Activated CD4-positive, alpha-beta T cell treated with anti-CD3 and anti-CD28 coated beads, Interleukin-2, amount 50 U/mL, for 1 hour (primary cell): ENCODE results near the gene NMNAT3.

ENCODE experiments used
- DNase-seq: peaks from one replicate; pipeline ENCODE4 v3.0.0-alpha.2; 2020

The NMNAT3 gene

DNA sequence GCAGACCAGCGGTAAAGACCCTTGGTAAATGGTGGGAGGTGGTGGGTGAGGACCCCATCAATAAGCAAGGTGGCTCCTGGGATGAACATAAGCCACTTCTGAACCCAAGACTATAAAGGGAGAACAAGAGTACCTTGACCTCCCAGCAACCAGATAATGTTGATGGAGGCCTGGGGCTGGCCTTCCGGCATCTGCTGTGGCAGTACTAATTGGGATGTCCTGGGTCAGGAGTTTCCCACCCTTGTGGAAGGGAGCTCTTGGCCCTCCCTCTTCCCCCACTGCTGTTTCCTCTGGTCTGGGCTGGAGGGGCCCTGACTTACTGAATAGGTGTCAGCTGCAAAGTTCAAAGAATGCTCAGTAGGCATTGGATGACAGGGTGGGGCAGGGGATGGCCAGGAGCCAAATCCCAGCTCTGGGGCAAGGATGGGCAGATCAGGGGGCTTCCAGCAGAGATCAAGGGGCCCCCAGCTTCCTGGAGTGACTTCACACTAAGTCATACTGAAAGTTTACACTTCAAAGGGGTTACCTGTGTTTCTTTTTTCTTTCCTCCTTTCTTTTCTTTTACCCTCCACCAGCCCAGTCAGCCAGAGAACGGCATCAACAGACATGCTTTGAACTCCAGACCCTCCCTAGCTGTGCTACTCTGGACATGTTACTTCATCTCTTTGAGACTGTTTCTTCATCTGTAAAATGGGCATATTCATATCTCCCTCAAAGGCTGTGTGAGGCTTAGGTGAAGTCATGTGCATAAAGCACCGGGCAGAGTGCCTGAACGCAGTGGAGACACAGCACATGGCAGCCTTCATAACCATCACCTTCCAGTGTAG is 139.8 kb downstream of the NMNAT3 start:
- no peak for DNase-seq

DNA sequence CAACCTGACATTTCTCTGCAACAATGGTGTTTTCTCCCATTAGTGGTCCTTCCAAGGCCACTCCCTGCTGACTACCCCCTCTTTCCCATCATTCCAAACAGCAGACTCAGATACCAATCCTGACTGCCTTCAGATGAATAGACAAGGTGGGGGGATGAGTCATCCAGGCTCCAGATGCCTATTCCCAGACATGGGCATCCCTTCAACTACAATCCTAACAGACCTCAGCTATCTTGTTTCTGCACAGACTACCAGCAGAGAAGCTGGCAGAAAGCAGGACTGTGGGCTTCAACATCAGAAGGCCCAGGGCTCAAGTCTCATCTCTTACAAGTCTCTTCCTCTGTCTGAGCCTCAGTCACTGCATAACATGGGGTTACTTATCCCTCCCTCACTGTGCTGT is 140.4 kb downstream of the NMNAT3 start:
- DNase-seq, result no peak

DNA sequence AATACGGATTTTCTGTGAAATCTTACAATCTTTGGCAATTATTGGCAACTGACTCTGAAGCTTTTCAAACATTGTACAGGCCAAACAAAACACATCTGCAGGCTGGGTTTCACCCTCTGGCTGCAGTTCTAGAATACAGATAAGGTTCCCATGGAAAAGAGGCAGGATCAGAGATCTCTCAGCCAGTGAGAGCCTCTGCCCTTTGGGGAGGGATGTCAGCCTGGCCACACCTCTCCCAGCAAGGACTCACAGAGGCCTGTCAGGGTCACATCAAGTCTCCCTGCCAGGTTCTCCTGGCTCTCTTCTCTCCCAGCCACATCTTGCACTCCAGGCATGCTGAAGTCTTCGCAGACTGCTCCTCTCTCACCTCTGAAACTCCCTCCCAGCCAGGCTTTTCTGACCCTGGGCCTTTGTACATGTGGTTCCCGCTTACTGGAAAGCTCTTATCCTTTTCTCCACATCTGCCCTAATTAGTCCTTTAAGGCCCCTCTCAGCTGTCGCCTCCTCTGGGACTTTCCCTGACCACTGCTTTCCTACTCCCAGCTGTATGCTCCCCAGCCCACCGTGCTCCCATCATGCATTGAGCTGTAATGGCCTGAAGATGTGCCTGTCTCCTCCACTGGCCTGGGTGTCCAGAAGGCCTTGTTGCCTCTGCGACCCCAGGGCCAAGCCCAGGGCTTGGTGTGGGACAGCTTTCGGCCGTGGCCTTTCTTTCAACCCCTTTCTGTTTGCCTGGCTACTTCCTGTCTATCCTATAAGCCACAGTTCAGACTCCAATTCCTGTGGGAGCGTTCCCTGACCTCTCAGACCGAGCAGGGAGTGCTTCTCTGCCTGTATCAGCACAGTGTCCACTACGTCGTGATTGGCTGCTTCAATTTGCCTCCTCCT is 142.5 kb downstream of the NMNAT3 start:
- DNase-seq, result no peak

GRCh38 chr3:139534455-139534812 is 143.3 kb downstream of the NMNAT3 start:
- no peak for DNase-seq

- no peak for DNase-seq
Measured at GRCh38 chr3:139533781-139534454, 143.9 kb downstream of the NMNAT3 start.

DNA sequence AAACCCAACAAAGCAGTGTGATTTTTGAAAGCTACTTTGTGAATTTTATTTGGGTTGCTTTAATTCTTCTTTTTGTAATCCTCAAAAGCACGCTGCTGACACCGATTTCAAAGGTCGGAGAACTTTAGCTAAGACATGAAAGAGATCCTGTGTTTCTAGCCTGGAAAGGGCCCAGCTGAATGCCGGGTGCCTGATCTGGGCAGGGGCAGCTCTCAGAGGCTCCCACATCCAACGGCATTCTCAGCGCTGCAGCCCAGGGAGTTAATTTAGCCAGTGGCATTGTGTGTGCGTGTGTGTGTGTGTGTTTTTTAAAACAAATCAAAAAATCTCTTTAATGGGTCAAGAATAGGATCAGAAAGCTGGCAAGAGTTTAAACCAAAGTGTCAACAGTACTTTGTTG is 144.8 kb downstream of the NMNAT3 start:
- DNase-seq, result no peak

DNA sequence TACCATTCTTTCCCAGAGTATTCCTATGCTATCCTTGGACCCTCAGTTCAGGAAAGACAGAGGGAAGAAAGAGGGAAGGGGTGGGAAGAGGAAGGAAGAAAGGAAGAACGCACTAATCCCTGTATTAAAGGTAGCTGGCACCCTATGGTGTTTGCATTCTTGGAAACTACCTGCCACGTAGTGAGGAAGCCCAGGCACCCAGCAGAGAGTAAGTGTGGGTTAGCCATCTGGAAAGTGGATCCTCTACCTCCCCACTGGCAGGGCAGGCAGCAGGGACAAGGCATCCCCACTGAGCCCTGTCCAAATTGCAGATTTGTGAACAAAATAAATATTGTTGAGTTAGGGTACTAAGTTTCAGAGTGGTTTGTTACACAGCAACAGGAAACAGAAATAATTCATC is 147.1 kb downstream of the NMNAT3 start:
- no peak for DNase-seq

DNA sequence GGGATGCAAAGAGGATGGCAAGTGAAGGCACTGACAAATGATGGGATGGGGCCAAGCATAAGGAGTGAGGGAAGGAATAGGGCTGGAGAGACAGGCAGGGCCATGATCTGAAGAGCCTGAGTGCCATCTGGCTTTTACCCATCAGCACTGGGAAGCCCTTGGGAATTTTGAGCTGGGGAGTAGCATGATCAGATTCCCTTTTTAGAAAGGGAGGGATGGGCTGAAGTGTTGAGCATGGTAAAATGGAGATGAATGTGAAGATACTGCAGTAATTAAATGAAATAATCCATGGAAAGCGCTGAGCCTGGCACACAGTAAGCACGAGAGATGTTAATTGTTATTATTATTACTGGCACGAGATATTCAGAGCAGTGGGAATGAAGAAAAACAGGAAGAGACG is 148.1 kb downstream of the NMNAT3 start:
- no peak for DNase-seq

GRCh38 chr3:139528924-139529323 is 148.8 kb downstream of the NMNAT3 start:
- no peak for DNase-seq

DNA sequence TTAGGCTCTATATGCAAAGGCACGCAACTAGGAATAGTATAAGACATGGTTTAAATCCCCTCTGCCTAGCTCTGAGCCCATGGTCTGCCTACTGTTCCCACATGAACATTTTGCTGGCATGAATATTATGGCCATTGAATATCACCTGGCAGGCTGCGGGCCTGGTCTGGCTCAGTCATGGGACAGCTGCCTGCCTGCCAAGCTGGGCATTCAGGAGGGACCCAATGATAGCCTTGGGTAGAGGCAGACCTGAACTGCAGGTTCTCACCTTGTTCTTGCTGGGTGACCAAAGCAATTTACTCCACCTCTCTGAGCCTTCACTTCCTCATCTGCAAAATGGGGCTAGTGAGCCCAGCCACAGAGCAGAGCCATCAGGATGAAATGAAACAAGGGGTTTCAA is 149.5 kb downstream of the NMNAT3 start:
- DNase-seq, result no peak

- DNase-seq, result no peak
Measured at GRCh38 chr3:139527265-139527664, 150.5 kb downstream of the NMNAT3 start.

DNA sequence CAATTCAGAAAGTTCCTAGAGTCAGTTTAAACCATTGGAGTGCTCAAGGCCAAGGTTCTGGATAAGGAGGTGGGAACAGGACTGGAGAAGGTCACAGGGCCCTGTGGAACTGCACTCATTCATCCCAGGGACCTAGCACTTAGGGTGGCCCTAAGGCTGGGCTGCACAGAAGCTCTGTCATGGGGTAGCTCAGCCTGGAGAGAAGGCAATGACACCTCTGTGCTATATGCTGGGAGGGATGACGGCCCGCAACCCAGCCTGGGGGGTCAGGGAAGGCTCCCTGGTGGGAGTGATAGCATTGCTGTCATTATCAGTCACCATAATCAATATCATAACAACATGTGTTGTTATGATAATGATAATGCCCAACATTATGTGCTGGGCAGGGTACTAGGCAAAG is 151.6 kb downstream of the NMNAT3 start:
- DNase-seq, result no peak

GRCh38 chr3:139524841-139525636 is 152.7 kb downstream of the NMNAT3 start:
- DNase-seq, result no peak

DNA sequence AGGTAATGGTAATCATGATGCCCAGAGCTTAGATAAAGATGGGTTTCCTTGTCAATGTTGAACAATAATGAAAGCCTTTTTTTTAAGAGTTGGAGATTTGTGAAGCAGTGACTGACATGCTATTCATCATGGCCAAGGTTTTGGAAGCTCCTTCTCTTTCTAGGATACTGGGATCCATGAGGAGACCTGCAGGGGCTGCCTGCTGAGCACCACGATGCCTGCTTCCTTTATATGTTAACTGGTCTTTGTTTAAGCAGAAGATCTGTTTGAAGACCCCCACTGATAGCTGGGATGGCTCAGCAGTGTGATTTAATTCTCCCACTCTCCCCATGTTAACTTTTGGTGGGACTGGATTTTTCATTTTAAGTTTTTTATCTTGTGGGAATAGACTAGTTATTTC is 154.1 kb downstream of the NMNAT3 start:
- DNase-seq, result no peak

DNA sequence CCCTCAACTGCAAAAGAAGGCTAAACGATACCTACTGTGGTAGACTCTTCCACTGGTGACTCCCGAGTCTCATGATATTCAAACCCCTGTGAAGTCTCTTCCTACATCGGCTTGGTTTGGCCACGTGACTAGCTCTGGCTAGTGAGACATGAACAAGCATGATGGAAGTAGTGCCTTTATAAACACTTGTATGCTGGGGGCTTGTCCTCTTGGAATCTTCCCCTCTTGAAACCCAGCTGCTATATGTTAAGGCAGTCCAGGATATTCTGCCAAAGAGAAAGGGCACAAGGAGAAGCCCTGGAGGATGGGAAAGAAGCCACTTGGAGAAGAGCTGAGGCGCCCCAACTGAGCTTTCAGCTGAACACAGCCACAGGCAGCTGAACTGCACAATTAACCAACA is 154.6 kb downstream of the NMNAT3 start:
- no peak for DNase-seq

DNA sequence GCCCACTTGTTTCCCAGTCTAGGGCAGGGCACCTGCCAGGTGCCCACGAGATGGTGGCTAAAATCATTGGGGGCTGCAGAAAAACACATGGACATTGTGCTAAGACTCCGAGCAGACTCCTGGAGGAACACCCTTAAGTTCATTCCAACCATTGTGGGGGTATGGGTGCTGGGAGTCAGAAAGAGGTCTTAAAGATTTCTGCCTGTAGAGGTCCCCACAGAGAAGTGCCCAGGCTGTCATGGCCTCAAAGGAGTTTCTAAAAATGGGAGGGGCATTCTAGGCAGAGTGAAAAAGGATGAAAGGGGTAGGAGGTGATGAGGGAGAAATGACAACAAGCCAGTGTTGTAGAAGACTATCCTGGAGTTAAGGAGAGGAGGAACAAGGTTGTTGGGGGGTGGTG is 155.4 kb downstream of the NMNAT3 start:
- no peak for DNase-seq

DNA sequence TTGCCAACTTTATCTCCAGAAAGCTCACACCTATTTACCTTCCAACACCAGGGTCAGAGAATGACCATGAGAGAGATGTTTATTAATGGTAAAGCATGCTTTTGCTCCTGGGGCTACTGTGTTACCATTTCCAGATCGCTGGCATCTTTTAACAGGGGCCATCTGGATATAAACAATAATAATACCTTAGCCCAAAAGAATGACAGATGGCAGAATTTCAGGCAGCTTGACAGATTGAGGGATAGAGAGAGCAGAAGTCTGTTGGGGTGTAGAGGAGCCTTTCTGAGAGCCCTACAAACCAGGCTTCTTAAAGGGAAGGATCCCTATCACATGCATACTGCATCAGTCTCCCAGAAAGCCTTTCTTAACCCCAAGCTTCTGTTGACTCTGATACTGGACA is 156.0 kb downstream of the NMNAT3 start:
- no peak for DNase-seq

- no peak for DNase-seq
Measured at GRCh38 chr3:139521144-139521543, 156.6 kb downstream of the NMNAT3 start.

GRCh38 chr3:139519998-139520737 is 157.6 kb downstream of the NMNAT3 start:
- no peak for DNase-seq

- DNase-seq, result no peak
Measured at GRCh38 chr3:139518926-139519842, 158.6 kb downstream of the NMNAT3 start.

DNA sequence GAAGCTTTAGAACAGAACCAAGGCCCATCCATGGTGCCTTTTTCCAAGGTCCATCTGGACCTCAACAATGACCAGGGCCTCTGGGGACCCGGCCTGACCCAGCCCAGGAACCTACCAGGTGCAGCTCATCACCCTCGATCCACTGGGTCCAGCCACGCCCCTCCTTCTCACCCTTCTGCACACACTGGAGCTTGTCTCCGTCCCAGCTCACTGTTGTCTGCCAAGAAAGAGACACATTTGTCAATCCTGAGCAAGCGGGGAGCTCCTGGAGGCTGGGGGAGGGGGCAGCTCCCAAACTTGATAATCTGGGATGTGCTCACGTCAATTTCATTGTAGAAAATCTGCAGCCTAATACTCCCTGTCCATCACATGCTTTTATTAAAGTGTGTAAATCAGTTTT is 159.5 kb downstream of the NMNAT3 start:
- no peak for DNase-seq
